ENCODE measurements around the gene SDR42E1.

DNA sequence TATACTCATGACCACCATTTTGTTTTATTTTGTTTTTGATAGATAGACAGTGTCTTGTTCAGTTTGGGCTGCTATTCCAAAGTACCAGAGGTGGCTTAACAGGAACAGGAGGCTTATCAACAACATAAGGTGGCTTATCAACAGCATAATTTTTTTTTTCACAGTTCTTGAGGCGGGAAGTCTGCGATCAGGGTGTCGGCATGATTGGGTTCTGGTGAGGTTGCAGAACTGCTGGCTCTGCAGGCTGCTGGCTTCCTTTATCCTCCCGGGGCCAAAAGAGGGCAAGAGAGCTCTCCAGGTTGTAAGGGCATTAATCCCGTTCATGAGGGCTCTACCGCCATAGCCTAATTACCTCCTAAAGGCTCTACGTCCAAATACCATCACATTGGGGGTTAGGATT is 11.9 kb upstream of the SDR42E1 start:
- TF ChIP-seq, protein P1, sequence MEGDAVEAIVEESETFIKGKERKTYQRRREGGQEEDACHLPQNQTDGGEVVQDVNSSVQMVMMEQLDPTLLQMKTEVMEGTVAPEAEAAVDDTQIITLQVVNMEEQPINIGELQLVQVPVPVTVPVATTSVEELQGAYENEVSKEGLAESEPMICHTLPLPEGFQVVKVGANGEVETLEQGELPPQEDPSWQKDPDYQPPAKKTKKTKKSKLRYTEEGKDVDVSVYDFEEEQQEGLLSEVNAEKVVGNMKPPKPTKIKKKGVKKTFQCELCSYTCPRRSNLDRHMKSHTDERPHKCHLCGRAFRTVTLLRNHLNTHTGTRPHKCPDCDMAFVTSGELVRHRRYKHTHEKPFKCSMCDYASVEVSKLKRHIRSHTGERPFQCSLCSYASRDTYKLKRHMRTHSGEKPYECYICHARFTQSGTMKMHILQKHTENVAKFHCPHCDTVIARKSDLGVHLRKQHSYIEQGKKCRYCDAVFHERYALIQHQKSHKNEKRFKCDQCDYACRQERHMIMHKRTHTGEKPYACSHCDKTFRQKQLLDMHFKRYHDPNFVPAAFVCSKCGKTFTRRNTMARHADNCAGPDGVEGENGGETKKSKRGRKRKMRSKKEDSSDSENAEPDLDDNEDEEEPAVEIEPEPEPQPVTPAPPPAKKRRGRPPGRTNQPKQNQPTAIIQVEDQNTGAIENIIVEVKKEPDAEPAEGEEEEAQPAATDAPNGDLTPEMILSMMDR (IDR thresholded peaks at IDR 0.05): no peak
- TF ChIP-seq POLR2A (IDR thresholded peaks at IDR 0.05): no peak
